Measurements from ENCODE around the gene UBB. TPM values are rescaled to one million over a fixed set of nuclear protein-coding genes. Genes with fewer than 3 reads are reported as not detected.

The UBB gene
- total RNA-seq, 1 experiment from 2014 or later: 2,497 TPM

- no peak for TF ChIP-seq CTCF (conservative IDR thresholded peaks at IDR 0.05; ENCODE audit: low read depth, low read length)
- no peak for TF ChIP-seq EZH2 (IDR thresholded peaks at IDR 0.05; ENCODE audit: borderline replicate concordance, low read depth, low read length, poor library complexity, severe bottlenecking)
- H3K9me3 ChIP-seq (ENCODE audit: low read depth, low read length, poor library complexity, severe bottlenecking): no peaks in the 10 kb centered on the region
- H3K27me3 ChIP-seq (replicated peaks; ENCODE audit: insufficient read depth, low read depth, low read length, poor library complexity): no peaks in the 10 kb centered on the region
- ChIA-PET CTCF (no interaction called here), POLR2A (ENCODE audit: low non-redundant PET) (no interaction called here)
- DNase-seq (ENCODE audit: low spot score): no peak
- peaks cover 43% of the 10 kb centered on the region for H3K36me3 ChIP-seq (ENCODE audit: insufficient read depth, low read length, poor library complexity, severe bottlenecking)
- H3K27ac ChIP-seq (ENCODE audit: low read depth, low read length, poor library complexity, severe bottlenecking): no peak overlapping the region
- intact Hi-C loops (cut with micrococcal nuclease; ENCODE audit: unreplicated experiment): no loop called here
- no peak overlapping the region for H3K4me3 ChIP-seq (ENCODE audit: low read depth, low read length, poor library complexity, severe bottlenecking)
- BruUV-seq (replicated peaks): no TSS peak
- H3K4me1 ChIP-seq (ENCODE audit: insufficient read depth, low read length, poor library complexity, severe bottlenecking): peaks cover 5% of the 10 kb centered on the region
Measured at GRCh38 chr17:16346721-16347271, 34.1 kb upstream of the UBB start.

- CTCF ChIA-PET: no interaction called here
- TF ChIP-seq EZH2 (IDR thresholded peaks at IDR 0.05; ENCODE audit: borderline replicate concordance, low read depth, low read length, poor library complexity, severe bottlenecking) (no peak), CTCF (conservative IDR thresholded peaks at IDR 0.05; ENCODE audit: low read depth, low read length) (no peak)
- BruUV-seq (replicated peaks): no TSS peak
- H3K9me3 ChIP-seq (ENCODE audit: low read depth, low read length, poor library complexity, severe bottlenecking): no peaks in the 10 kb centered on the region
- intact Hi-C loops (cut with micrococcal nuclease; ENCODE audit: unreplicated experiment): no loop called here
- no peak for DNase-seq (ENCODE audit: low spot score)
- peaks cover 36% of the 10 kb centered on the region for H3K36me3 ChIP-seq (ENCODE audit: insufficient read depth, low read length, poor library complexity, severe bottlenecking)
- POLR2A ChIA-PET (ENCODE audit: low non-redundant PET): no interaction called here
- no peak overlapping the region for H3K27ac ChIP-seq (ENCODE audit: low read depth, low read length, poor library complexity, severe bottlenecking)
- H3K4me3 ChIP-seq (ENCODE audit: low read depth, low read length, poor library complexity, severe bottlenecking): no peak overlapping the region
- no peaks in the 10 kb centered on the region for H3K27me3 ChIP-seq (replicated peaks; ENCODE audit: insufficient read depth, low read depth, low read length, poor library complexity)
- H3K4me1 ChIP-seq (ENCODE audit: insufficient read depth, low read length, poor library complexity, severe bottlenecking): peaks cover 6% of the 10 kb centered on the region
Measured at GRCh38 chr17:16348586-16348985, 32.3 kb upstream of the UBB start.

GRCh38 chr17:16349431-16349830, 31.5 kb upstream of the UBB start:
- DNase-seq (ENCODE audit: low spot score): no peak
- no peaks in the 10 kb centered on the region for H3K9me3 ChIP-seq (ENCODE audit: low read depth, low read length, poor library complexity, severe bottlenecking)
- no peak overlapping the region for H3K27ac ChIP-seq (ENCODE audit: low read depth, low read length, poor library complexity, severe bottlenecking)
- H3K4me1 ChIP-seq (ENCODE audit: insufficient read depth, low read length, poor library complexity, severe bottlenecking): peaks cover 6% of the 10 kb centered on the region
- peaks cover 30% of the 10 kb centered on the region for H3K36me3 ChIP-seq (ENCODE audit: insufficient read depth, low read length, poor library complexity, severe bottlenecking)
- intact Hi-C loops (cut with micrococcal nuclease; ENCODE audit: unreplicated experiment): no loop called here
- no peak for TF ChIP-seq CTCF (conservative IDR thresholded peaks at IDR 0.05; ENCODE audit: low read depth, low read length)
- TF ChIP-seq EZH2 (IDR thresholded peaks at IDR 0.05; ENCODE audit: borderline replicate concordance, low read depth, low read length, poor library complexity, severe bottlenecking): no peak
- CTCF ChIA-PET: interaction anchor here (0.6 kb wide), 1 partner anchor 176 kb away, joined by 3 read pairs; no protein-coding TSS in a partner anchor
- POLR2A ChIA-PET (ENCODE audit: low non-redundant PET): interaction anchor here (0.6 to 0.7 kb wide), 2 partner anchors 35 to 89 kb away, joined by 4 read pairs; no protein-coding TSS in a partner anchor
- BruUV-seq (replicated peaks): no TSS peak
- H3K4me3 ChIP-seq (ENCODE audit: low read depth, low read length, poor library complexity, severe bottlenecking): no peak overlapping the region
- H3K27me3 ChIP-seq (replicated peaks; ENCODE audit: insufficient read depth, low read depth, low read length, poor library complexity): no peaks in the 10 kb centered on the region
